ENCODE data around the gene ACP1.

- TF ChIP-seq CTCF (IDR thresholded peaks at IDR 0.05) (no peak), POLR2AphosphoS5 (IDR thresholded peaks at IDR 0.05) (no peak)
Measured at GRCh38 chr2:248724-249123, 16.0 kb upstream of the ACP1 start.

Measured in esophagus muscularis mucosa (tissue), 3 donors.